Daoy (cell line): Measurements from ENCODE around the gene PNKD. TPM values are rescaled to one million over a fixed set of nuclear protein-coding genes. Genes with fewer than 3 reads are reported as not detected.

Experiments
- DNase-seq: peaks from one replicate; pipeline ENCODE4 v3.0.0-alpha.2; 2015; ENCODE audit warnings: low read depth
- total RNA-seq: library from RNA; depleted of rRNA; stranded (reverse); fragments of >200 nt; shearing (Covaris generic); gene quantifications from 2 replicates; pipeline ENCODE4 v1.2.3, GENCODE V29; 2014; rRNA removed

PNKD gene
- total RNA-seq, 1 experiment from 2014 or later: 36.4 TPM

DNA sequence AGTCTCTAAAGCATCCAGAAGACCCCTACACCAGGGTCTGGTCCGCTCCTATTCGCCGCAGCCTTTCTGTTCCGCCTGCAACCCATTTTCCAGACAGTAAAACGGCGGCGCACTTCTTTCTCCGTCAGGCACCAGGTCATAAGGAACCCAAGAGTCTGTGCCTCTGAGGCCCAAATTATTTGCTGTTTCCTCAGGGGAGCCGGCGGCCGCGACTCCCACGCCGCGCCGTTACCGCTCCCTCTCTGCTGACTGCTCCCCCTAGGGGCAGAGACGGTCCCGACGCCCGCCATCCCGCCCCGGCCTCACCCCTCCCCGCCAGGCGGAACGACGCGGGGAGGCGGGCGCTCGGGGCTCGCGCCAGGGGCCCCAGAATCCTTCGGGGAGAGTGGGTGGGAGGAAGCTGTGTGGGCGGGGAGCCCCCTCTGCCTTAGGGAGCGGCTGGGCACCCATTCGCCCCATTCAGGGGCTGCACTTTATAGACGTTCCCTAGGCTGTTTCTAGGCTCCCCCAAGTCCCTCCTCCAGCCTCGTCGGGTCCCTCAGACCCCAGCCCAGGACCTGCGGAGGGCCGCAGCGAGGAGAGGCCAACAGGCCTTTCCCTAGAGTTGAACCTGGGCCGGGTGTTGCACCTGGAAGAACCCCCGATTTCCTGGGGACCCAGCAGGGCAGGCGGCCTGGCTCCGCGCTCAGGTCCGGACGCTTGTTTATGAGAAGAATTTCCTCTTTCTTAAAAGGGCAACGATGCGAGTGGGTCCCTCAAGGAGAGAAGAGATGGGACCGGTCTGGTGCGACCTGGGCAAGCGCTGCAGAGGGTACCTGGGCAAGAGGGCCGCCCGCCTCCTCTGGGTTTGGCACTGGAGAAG lies 125.7 kb downstream of the PNKD start:
- DNase-seq: peak; percentile 95

Other genes starting within 250 kb of the PNKD start
- not detected in 2 replicates for gene RUFY4, start 201.3 kb upstream of the PNKD start, total RNA-seq
- gene CXCR2, start 144.5 kb upstream of the PNKD start, total RNA-seq: not detected in 2 replicates
- not detected in 2 replicates for gene CXCR1, start 103.6 kb upstream of the PNKD start, total RNA-seq
- 293 and 345 TPM in 2 replicates for gene ARPC2, start 53.3 kb upstream of the PNKD start, total RNA-seq
- not detected in 2 replicates for gene GPBAR1, start 9.5 kb upstream of the PNKD start, total RNA-seq
- 237 and 278 TPM in 2 replicates for gene AAMP, start 382 bp upstream of the PNKD start, total RNA-seq
- 39.1 and 44.4 TPM in 2 replicates for gene TMBIM1, start 22.0 kb downstream of the PNKD start, total RNA-seq
- not detected in 2 replicates for gene CATIP, start 86.3 kb downstream of the PNKD start, total RNA-seq
- gene SLC11A1, start 111.8 kb downstream of the PNKD start, total RNA-seq: not detected in 2 replicates
- gene CTDSP1, start 129.3 kb downstream of the PNKD start, total RNA-seq: 27.4 and 36.3 TPM in 2 replicates
- gene VIL1, start 148.6 kb downstream of the PNKD start, total RNA-seq: 0.06 TPM in 1 of 2 replicates, not detected in the other